Left lung (tissue), 10 donors: Measurements from ENCODE around the gene HHEX. TPM values are rescaled to one million over a fixed set of nuclear protein-coding genes. Genes with fewer than 3 reads are reported as not detected.

ENCODE experiments used
- ATAC-seq: fragments of 200-7000 bp; cut with Tn5 transposase; one replicate; pipeline ENCODE4 v1.9.1; 2020; ENCODE audit warnings: moderate library complexity
- DNase-seq, 4 donors: peaks; one replicate each; pipeline ENCODE4 v3.0.0-alpha.2; 2013 to 2020
- H3K27ac ChIP-seq, 2 donors: fragments of 200-600 bp; sonication (generic) in 1 of 2; one replicate each; pipeline versions ENCODE4 v1.5.0 to v1.8.0; 2020 to 2021
- H3K27me3 ChIP-seq, 2 donors: fragments of 200-600 bp; sonication (generic) in 1 of 2; one replicate each; pipeline versions ENCODE4 v1.5.0 to v1.8.0; 2020 to 2021
- H3K36me3 ChIP-seq, 2 donors: fragments of 200-600 bp; sonication (generic) in 1 of 2; one replicate each; pipeline versions ENCODE4 v1.5.0 to v1.8.0; 2020 to 2021
- H3K4me1 ChIP-seq, 2 donors: fragments of 200-600 bp; one replicate each; pipeline ENCODE4 v1.8.0; 2021
- H3K4me3 ChIP-seq, 2 donors: fragments of 200-600 bp; sonication (generic) in 1 of 2; one replicate each; pipeline versions ENCODE4 v1.5.0 to v1.8.0; 2020 to 2021; ENCODE audit warnings: mild to moderate bottlenecking in 1 of 2
- H3K9me3 ChIP-seq, 2 donors: fragments of 200-600 bp; sonication (generic) in 1 of 2; one replicate each; pipeline versions ENCODE4 v1.5.0 to v1.8.0; 2020 to 2021
- intact Hi-C, 2 donors: fragments of 100-400 bp; cut with DNase I; formaldehyde crosslinking; loops; one replicate each; pipeline versions ENCODE4 v1.11.2 to v1.14.2; 2022
- polyA plus RNA-seq, 6 donors: library from polyadenylated mRNA; unstranded; fragments of 120-200 nt; gene quantifications; one replicate each; pipeline ENCODE4 v1.2.1, GENCODE V29; 2013; ENCODE audit not compliant: insufficient read length in 6 of 6
- total RNA-seq, 2 donors: library from RNA; stranded (reverse); fragmentation: NEBNext Ultra II Directional; extraction: Animal tissue kit (Norgen Biotek cat#: 25700); gene quantifications; one replicate each; pipeline ENCODE4 v1.2.1, GENCODE V29; 2021
- TF ChIP-seq, protein P1 (sequence below), 2 donors: fragments of 200-600 bp; sonication (generic) in 1 of 2; IDR thresholded peaks; one replicate each; pipeline versions ENCODE4 v1.5.0 to v1.8.0; 2021; ENCODE audit warnings: antibody characterized with exemption in 2 of 2
- donor health status: DM: no; HTN: yes; CAD: no.
- donor health status: DM: no; HTN: no; CAD: no.

The HHEX gene
- total and polyA plus RNA-seq, 8 donors: 13.7 to 44.1 (median 31.3) TPM

DNA sequence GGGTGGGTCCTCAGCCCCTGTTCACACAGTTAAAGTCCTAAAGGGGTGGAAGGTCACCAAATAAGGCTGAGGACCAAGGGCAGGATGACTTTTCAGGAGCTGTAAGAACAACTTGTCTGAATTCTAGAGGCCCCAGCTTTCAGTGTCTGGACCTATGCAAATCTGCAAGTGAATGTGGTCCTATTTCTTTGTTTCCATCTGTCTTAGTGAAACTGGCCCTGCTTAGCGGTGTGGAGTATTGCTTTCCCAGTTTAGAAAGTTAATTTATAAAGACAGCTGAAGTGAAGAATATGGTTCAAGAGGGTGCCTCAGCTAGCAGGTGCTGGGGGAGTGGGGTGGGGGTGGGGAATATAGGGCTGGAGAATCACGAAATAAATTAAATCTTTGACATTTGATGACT is 40.1 kb downstream of the HHEX start:
- ATAC-seq: no peak

DNA sequence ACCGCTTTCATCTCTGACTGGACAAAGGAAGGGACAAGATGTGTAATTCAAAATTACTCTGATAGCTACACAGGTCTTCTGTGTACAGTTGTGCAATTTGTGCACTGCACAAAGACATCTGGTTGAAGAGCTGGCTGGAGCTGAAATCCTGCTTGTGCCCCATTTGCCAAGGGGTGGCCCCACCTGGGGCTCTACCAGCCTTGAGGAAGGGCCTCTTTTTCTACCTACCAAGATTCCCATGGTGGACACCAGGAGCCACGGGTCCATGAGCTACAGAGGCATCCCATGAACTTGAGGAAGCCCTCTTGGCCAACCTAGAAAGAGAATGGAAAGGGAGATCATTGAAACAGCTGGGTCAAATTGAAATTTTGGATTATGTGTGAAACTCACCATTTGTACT is 43.2 kb downstream of the HHEX start:
- Histone ChIP-seq H3K36me3 (no peaks in the 10 kb centered on the region), H3K27ac (no peak overlapping the region), H3K27me3 (no peaks in the 10 kb centered on the region), H3K4me1 (no peaks in the 10 kb centered on the region), H3K9me3 (no peaks in the 10 kb centered on the region), H3K4me3 (no peak overlapping the region)
- TF ChIP-seq, protein P1, sequence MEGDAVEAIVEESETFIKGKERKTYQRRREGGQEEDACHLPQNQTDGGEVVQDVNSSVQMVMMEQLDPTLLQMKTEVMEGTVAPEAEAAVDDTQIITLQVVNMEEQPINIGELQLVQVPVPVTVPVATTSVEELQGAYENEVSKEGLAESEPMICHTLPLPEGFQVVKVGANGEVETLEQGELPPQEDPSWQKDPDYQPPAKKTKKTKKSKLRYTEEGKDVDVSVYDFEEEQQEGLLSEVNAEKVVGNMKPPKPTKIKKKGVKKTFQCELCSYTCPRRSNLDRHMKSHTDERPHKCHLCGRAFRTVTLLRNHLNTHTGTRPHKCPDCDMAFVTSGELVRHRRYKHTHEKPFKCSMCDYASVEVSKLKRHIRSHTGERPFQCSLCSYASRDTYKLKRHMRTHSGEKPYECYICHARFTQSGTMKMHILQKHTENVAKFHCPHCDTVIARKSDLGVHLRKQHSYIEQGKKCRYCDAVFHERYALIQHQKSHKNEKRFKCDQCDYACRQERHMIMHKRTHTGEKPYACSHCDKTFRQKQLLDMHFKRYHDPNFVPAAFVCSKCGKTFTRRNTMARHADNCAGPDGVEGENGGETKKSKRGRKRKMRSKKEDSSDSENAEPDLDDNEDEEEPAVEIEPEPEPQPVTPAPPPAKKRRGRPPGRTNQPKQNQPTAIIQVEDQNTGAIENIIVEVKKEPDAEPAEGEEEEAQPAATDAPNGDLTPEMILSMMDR (IDR thresholded peaks at IDR 0.05): no peak
- DNase-seq: no peak
- intact Hi-C loops: no loop called here
- no peak for ATAC-seq

More for the DNA sequence above, 40.1 kb downstream of the HHEX start:
- Histone ChIP-seq H3K36me3 (no peaks in the 10 kb centered on the region), H3K4me3 (no peak overlapping the region), H3K9me3 (no peaks in the 10 kb centered on the region), H3K4me1 (no peaks in the 10 kb centered on the region), H3K27ac (no peak overlapping the region), H3K27me3 (no peaks in the 10 kb centered on the region)
- intact Hi-C loops: no loop called here
- DNase-seq: no peak
- TF ChIP-seq, protein P1 (IDR thresholded peaks at IDR 0.05): no peak

DNA sequence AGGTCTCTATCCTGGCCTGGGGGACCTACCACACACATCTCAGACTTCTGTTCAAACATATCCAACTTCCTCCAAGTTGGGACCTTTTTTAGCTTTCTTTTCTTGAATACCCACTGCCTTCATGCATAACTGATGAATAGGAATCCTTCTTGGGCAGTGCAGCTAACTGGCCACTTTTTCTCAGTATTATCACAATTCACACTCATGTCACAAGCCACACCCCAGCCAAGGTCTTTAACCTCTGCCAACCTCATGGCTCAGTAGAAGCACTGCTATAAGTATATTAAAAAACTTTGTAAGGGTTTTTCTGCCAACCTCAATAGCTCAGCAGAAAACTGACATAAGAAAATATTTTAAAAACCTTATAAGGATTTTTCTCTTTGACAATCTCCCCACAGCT is 44.5 kb downstream of the HHEX start:
- Histone ChIP-seq H3K9me3 (no peaks in the 10 kb centered on the region), H3K27ac (no peak overlapping the region), H3K27me3 (no peaks in the 10 kb centered on the region), H3K4me1 (no peaks in the 10 kb centered on the region), H3K36me3 (no peaks in the 10 kb centered on the region), H3K4me3 (no peak overlapping the region)
- intact Hi-C loops: no loop called here
- DNase-seq (no peak), ATAC-seq (no peak)
- TF ChIP-seq, protein P1 (IDR thresholded peaks at IDR 0.05): no peak

DNA sequence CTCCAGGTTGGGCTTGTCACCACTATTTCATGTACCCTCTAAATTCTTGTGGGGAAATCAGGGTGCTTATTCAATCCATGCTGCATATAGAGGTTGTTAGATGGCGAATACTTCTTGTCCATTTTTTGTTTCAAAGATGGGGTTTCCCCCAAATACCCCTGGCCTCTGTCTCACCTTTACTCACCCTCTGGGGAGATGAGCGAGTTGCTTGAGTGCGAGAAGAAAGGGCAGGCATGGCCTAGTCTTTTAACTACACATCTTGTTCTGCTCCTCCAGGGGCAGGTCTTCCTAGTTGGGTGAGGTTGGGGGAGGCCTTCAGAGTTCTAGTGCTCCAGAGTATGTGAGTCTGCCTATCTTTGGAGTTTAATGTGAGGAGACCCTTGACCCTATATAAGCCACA is 46.2 kb downstream of the HHEX start:
- TF ChIP-seq, protein P1 (IDR thresholded peaks at IDR 0.05): no peak
- ATAC-seq (no peak), DNase-seq (no peak)
- intact Hi-C loops: no loop called here
- Histone ChIP-seq H3K27ac (no peak overlapping the region), H3K4me1 (no peaks in the 10 kb centered on the region), H3K4me3 (no peak overlapping the region), H3K9me3 (no peaks in the 10 kb centered on the region), H3K36me3 (no peaks in the 10 kb centered on the region), H3K27me3 (no peaks in the 10 kb centered on the region)

DNA sequence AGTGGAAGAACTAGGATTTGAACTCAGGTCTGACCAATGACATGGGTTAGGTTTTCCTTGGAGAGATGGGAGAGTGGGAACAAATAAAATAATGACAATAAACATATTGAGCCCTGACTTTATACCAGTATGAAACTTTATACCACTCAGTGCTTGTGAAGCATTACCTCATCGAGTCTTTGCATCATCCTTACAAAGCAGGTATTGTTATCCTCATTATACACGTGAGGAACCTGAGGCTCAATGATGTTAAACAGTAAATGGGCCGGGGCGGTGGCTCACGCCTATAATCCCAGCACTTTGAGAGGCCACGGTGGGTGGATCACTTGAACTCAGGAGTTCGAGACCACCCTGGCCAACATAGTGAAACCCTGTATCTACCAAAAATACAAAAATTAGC is 47.7 kb downstream of the HHEX start:
- DNase-seq (no peak), ATAC-seq (no peak)
- Histone ChIP-seq H3K27me3 (no peaks in the 10 kb centered on the region), H3K4me1 (no peaks in the 10 kb centered on the region), H3K4me3 (no peak overlapping the region), H3K27ac (no peak overlapping the region), H3K36me3 (no peaks in the 10 kb centered on the region), H3K9me3 (no peaks in the 10 kb centered on the region)
- TF ChIP-seq, protein P1 (IDR thresholded peaks at IDR 0.05): no peak
- intact Hi-C loops: no loop called here
